HepG2 (cell line): ENCODE results near the gene SLC6A12. TPM values are rescaled to one million over a fixed set of nuclear protein-coding genes. Genes with fewer than 3 reads are reported as not detected.

ENCODE experiments used
- CBFB ChIP-seq: sonication (generic); formaldehyde crosslinking; IDR thresholded peaks from 2 replicates; pipeline ENCODE4 v1.4.0; 2020; ENCODE audit warnings: missing genetic modification reagents
- CREBL2 ChIP-seq: sonication (generic); formaldehyde crosslinking; IDR thresholded peaks from 2 replicates; pipeline ENCODE4 v1.8.1; 2023; ENCODE audit warnings: missing genetic modification reagents, mild to moderate bottlenecking, borderline replicate concordance
- FOXA1 ChIP-seq, 2 experiments: fragments of 450-650 bp in 1 of 2; sonication (generic) in 1 of 2; formaldehyde crosslinking in 1 of 2; IDR thresholded peaks; 2 replicates each; pipeline versions ENCODE4 v1.4.0 to v1.6.1; 2016 to 2020; ENCODE audit warnings: missing genetic modification reagents in 1 of 2
- FOXK1 ChIP-seq: sonication (generic); formaldehyde crosslinking; IDR thresholded peaks from 2 replicates; pipeline ENCODE4 v1.4.0; 2020; ENCODE audit warnings: low read depth, missing genetic modification reagents, borderline replicate concordance
- IRF2 ChIP-seq: IDR thresholded peaks from 2 replicates; pipeline ENCODE4 v1.6.1; 2018; ENCODE audit warnings: missing genetic modification reagents, missing compliant biosample characterization
- IRF9 ChIP-seq: sonication (generic); formaldehyde crosslinking; IDR thresholded peaks from 2 replicates; pipeline ENCODE4 v1.8.0; 2022; ENCODE audit warnings: missing genetic modification reagents, mild to moderate bottlenecking, borderline replicate concordance
- KAT8 ChIP-seq: IDR thresholded peaks from 2 replicates; pipeline ENCODE4 v1.6.1; 2016; ENCODE audit warnings: missing genetic modification reagents, missing compliant biosample characterization
- MATR3 ChIP-seq: sonication (generic); formaldehyde crosslinking; IDR thresholded peaks from 2 replicates; pipeline ENCODE4 v1.4.0; 2020; ENCODE audit warnings: missing genetic modification reagents
- MIER2 ChIP-seq: IDR thresholded peaks from 2 replicates; pipeline ENCODE4 v1.6.1; 2016; ENCODE audit warnings: missing biosample characterization, missing genetic modification reagents
- NR2F6 ChIP-seq, 2 experiments: IDR thresholded peaks; 2 replicates each; pipeline ENCODE4 v1.6.1; 2016; ENCODE audit warnings: antibody characterized with exemption in 1 of 2, mild to moderate bottlenecking in 1 of 2
- REPIN1 ChIP-seq: sonication (generic); formaldehyde crosslinking; IDR thresholded peaks from 2 replicates; pipeline ENCODE4 v1.8.0; 2022; ENCODE audit warnings: missing genetic modification reagents, low read depth, mild to moderate bottlenecking, borderline replicate concordance
- THAP11 ChIP-seq: IDR thresholded peaks from 2 replicates; pipeline ENCODE4 v1.6.1; 2016; ENCODE audit warnings: missing biosample characterization, missing genetic modification reagents
- TRIM22 ChIP-seq: fragments of 450-650 bp; IDR thresholded peaks from 2 replicates; pipeline ENCODE4 v1.6.1; 2017
- ZBTB14 ChIP-seq: sonication (generic); formaldehyde crosslinking; IDR thresholded peaks from 2 replicates; pipeline ENCODE4 v1.4.0; 2020; ENCODE audit warnings: missing genetic modification reagents
- ZBTB26 ChIP-seq: IDR thresholded peaks from 2 replicates; pipeline ENCODE4 v1.6.1; 2016; ENCODE audit warnings: missing compliant biosample characterization, missing genetic modification reagents, borderline replicate concordance
- ZBTB37 ChIP-seq: sonication (generic); formaldehyde crosslinking; IDR thresholded peaks from 2 replicates; pipeline ENCODE4 v1.4.0; 2020; ENCODE audit warnings: mild to moderate bottlenecking, missing genetic modification reagents
- ZNF224 ChIP-seq: sonication (generic); formaldehyde crosslinking; IDR thresholded peaks from 2 replicates; pipeline ENCODE4 v1.5.0; 2020; ENCODE audit warnings: mild to moderate bottlenecking, missing genetic modification reagents
- ZNF263 ChIP-seq: sonication (generic); formaldehyde crosslinking; IDR thresholded peaks from 2 replicates; pipeline ENCODE4 v1.4.0; 2020; ENCODE audit warnings: missing genetic modification reagents
- ZNF761 ChIP-seq: sonication (generic); formaldehyde crosslinking; conservative IDR thresholded peaks from 2 replicates; pipeline ENCODE4 v1.4.0; 2020; ENCODE audit warnings: mild to moderate bottlenecking, missing genetic modification reagents
- ZNF788 ChIP-seq: sonication (generic); formaldehyde crosslinking; IDR thresholded peaks from 2 replicates; pipeline ENCODE4 v1.5.0; 2020; ENCODE audit warnings: mild to moderate bottlenecking, missing genetic modification reagents, borderline replicate concordance
- ZNF883 ChIP-seq: sonication (generic); formaldehyde crosslinking; IDR thresholded peaks from 2 replicates; pipeline ENCODE4 v1.5.1; 2020; ENCODE audit warnings: mild to moderate bottlenecking, missing genetic modification reagents; ENCODE audit errors: not compliant biosample characterization
- polyA plus RNA-seq, 8 experiments: library from polyadenylated mRNA; depleted of rRNA in 3 of 8; stranded (reverse) in 7 of 8; unstranded in 1 of 8; fragments of >200 nt; fragmentation: Illumina TruSeq in 4 of 8; extraction: Trizol in 4 of 8; gene quantifications; 2 replicates each; pipeline versions ENCODE4 v1.2.1 to v1.2.3, GENCODE V29; 2011 to 2016; ENCODE audit warnings: low read depth in 4 of 8, missing spikeins in 1 of 8, mixed read lengths in 1 of 8; ENCODE audit not compliant: insufficient read depth in 1 of 8
- total RNA-seq, 5 experiments: library from RNA; depleted of rRNA; stranded (reverse); fragments of >200 nt; fragmentation: Illumina TruSeq; extraction: Trizol; gene quantifications; 2 replicates each; pipeline ENCODE4 v1.2.3, GENCODE V29; 2016; ENCODE audit warnings: low read depth in 1 of 5

Gene SLC6A12
- total and polyA plus RNA-seq, 2 of the 13 experiments (the other 11 are each of a cell fraction or from before 2014, with no cell fraction given): 3.7 to 18.8 TPM

GRCh38 chr12:219891-220352 lies 6.0 kb upstream of the SLC6A12 start (continued):
- TF ChIP-seq FOXA1 (IDR thresholded peaks at IDR 0.05) (no peak), FOXA1 (CRISPR knock-in tag; IDR thresholded peaks at IDR 0.05) (0 out of 2 replicates have a peak, but pooled peaks have one; percentile 4), ZNF788 (CRISPR knock-in tag) (peak; percentile 58; the same call in 1 of the 2 replicates), THAP11 (CRISPR knock-in tag) (peak; percentile 24; the same call in 1 of the 2 replicates), MIER2 (0 out of 2 replicates have a peak, but pooled peaks have one; percentile 67), KAT8 (CRISPR knock-in tag) (0 out of 2 replicates have a peak, but pooled peaks have one; percentile 20), TRIM22 (no peak), ZNF263 (0 out of 2 replicates have a peak, but pooled peaks have one; percentile 19), FOXK1 (0 out of 2 replicates have a peak, but pooled peaks have one; percentile 31), ZNF761 (CRISPR knock-in tag) (0 out of 2 replicates have a peak, but pooled peaks have one; percentile 63), IRF2 (CRISPR knock-in tag) (0 out of 2 replicates have a peak, but pooled peaks have one; percentile 53), ZBTB37 (CRISPR knock-in tag) (no peak), ZNF883 (CRISPR knock-in tag) (peak; percentile 64), CBFB (CRISPR knock-in tag) (0 out of 2 replicates have a peak, but pooled peaks have one; percentile 44), ZNF224 (CRISPR knock-in tag) (no peak), ZBTB26 (CRISPR knock-in tag) (0 out of 2 replicates have a peak, but pooled peaks have one; percentile 22), CREBL2 (CRISPR knock-in tag) (no peak), MATR3 (no peak), ZBTB14 (CRISPR knock-in tag) (peak; percentile 67), IRF9 (CRISPR knock-in tag) (0 out of 2 replicates have a peak, but pooled peaks have one; percentile 58), REPIN1 (peak; percentile 63; the same call in 1 of the 2 replicates), NR2F6 (IDR thresholded peaks at IDR 0.05) (no peak), NR2F6 (CRISPR knock-in tag; IDR thresholded peaks at IDR 0.05) (peak; percentile 51; the same call in 1 of the 2 replicates)
